Suppressor macrophage treated with lipopolysaccharide for 4 hours (primary cell): ENCODE results near the gene CD82.
A peak's percentile ranks its signal among the peaks of the same experiment; 100 is the strongest.

Experiments
- DNase-seq: peaks from one replicate; pipeline ENCODE4 v3.0.0-alpha.2; 2020

The CD82 gene

GRCh38 chr11:44605068-44605708, 39.7 kb downstream of the CD82 start:
- DNase-seq, result no peak

- DNase-seq, result no peak
Observed at GRCh38 chr11:44605965-44606364, 40.5 kb downstream of the CD82 start.

- DNase-seq, result no peak
Observed at GRCh38 chr11:44606472-44606871, 41.0 kb downstream of the CD82 start.

GRCh38 chr11:44607319-44607962, 42.0 kb downstream of the CD82 start:
- peak; percentile 48 for DNase-seq

GRCh38 chr11:44607987-44608386, 42.5 kb downstream of the CD82 start:
- no peak for DNase-seq

GRCh38 chr11:44608651-44608990, 43.2 kb downstream of the CD82 start:
- no peak for DNase-seq

- DNase-seq, result no peak
Observed at GRCh38 chr11:44608991-44609782, 43.7 kb downstream of the CD82 start.

- DNase-seq, result no peak
Observed at GRCh38 chr11:44609783-44610155, 44.3 kb downstream of the CD82 start.

GRCh38 chr11:44610186-44610955, 44.9 kb downstream of the CD82 start:
- no peak for DNase-seq

GRCh38 chr11:44611088-44611487, 45.6 kb downstream of the CD82 start:
- no peak for DNase-seq

- no peak for DNase-seq
Observed at GRCh38 chr11:44611687-44612434, 46.4 kb downstream of the CD82 start.

GRCh38 chr11:44613153-44613552, 47.7 kb downstream of the CD82 start:
- no peak for DNase-seq

- no peak for DNase-seq
Observed at GRCh38 chr11:44614281-44614775, 48.9 kb downstream of the CD82 start.

- DNase-seq, result no peak
Observed at GRCh38 chr11:44615041-44615755, 49.7 kb downstream of the CD82 start.

GRCh38 chr11:44615913-44616791, 50.7 kb downstream of the CD82 start:
- no peak for DNase-seq

- no peak for DNase-seq
Observed at GRCh38 chr11:44617671-44618461, 52.4 kb downstream of the CD82 start.

- no peak for DNase-seq
Observed at GRCh38 chr11:44618561-44619425, 53.3 kb downstream of the CD82 start.

GRCh38 chr11:44620328-44620725, 54.9 kb downstream of the CD82 start:
- DNase-seq, result no peak

GRCh38 chr11:44621140-44621681, 55.7 kb downstream of the CD82 start:
- peak; percentile 64 for DNase-seq
